ENCODE data around the gene PCDHA8. TPM values are rescaled to one million over a fixed set of nuclear protein-coding genes. Genes with fewer than 3 reads are reported as not detected.
"Not testable (repeated sequence)": the region's sequence is repeated elsewhere in the genome, so short reads cannot be mapped to it uniquely, and the experiment has no call there.

Gene PCDHA8
- polyA plus RNA-seq, 12 donors, result 0.05 to 0.14 (median 0.07) TPM; not detected in 8

DNA sequence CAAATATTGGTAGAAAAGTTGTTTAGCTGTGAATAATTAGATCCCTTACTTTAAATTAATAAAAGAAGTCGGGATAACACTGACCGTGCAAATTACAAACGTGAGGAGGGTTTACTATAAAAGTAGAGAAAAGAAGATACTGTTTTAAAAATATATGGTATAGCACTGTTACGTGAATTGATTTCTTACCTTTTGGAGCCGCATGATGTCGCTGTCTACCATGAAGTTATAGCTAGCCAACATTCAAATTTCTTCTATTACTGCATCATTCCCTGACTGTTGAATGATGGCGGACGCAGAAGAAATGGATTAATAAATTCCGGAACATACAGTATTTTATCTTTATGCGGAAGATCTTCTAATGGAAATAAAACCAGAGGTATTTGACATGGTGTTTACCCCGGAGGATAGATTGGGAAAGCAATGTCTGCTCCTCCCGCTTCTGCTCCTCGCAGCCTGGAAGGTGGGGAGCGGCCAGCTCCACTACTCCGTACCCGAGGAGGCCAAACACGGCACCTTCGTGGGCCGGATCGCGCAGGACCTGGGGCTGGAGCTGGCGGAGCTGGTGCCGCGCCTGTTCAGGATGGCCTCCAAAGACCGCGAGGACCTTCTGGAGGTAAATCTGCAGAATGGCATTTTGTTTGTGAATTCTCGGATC lies 13.2 kb upstream of the PCDHA8 start, which contains the start of gene PCDHA6:
TSS of gene PCDHA6 (plus strand) at position 257 of the 658 bp plus-strand sequence. CDS start at position 389, 132 bp downstream.
- no peak for DNase-seq

DNA sequence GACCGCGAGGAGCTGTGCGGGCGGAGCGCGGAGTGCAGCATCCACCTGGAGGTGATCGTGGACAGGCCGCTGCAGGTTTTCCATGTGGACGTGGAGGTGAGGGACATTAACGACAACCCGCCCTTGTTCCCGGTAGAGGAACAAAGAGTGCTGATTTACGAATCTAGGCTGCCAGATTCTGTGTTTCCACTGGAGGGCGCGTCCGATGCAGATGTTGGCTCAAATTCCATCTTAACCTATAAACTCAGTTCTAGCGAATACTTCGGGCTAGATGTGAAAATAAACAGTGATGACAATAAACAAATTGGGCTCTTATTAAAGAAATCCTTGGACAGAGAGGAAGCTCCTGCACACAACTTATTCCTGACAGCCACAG lies 12.6 kb upstream of the PCDHA8 start:
- DNase-seq, result no peak

DNA sequence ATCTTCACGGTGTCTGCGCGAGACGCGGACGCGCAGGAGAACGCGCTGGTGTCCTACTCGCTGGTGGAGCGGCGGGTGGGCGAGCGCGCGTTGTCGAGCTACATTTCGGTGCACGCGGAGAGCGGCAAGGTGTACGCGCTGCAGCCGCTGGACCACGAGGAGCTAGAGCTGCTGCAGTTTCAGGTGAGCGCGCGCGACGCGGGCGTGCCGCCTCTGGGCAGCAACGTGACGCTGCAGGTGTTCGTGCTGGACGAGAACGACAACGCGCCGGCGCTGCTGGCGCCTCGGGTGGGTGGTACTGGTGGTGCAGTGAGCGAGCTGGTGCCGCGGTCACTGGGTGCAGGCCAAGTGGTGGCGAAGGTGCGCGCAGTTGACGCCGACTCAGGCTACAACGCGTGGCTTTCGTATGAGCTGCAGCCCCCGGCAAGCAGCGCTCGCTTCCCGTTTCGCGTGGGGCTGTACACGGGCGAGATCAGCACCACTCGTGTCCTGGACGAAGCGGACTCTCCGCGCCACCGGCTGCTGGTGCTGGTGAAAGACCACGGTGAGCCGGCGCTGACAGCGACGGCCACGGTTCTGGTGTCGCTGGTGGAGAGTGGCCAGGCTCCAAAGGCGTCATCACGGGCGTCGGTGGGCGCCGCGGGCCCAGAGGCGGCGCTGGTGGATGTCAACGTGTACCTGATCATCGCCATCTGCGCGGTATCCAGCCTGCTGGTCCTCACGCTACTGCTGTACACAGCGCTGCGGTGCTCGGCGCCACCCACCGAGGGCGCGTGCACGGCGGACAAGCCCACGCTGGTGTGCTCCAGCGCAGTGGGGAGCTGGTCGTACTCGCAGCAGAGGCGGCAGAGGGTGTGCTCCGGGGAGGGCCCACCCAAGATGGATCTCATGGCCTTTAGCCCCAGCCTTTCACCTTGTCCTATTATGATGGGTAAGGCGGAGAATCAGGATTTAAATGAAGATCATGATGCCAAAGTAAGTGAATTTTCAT lies 11.2 kb upstream of the PCDHA8 start:
- not testable (repeated sequence) for DNase-seq

DNA sequence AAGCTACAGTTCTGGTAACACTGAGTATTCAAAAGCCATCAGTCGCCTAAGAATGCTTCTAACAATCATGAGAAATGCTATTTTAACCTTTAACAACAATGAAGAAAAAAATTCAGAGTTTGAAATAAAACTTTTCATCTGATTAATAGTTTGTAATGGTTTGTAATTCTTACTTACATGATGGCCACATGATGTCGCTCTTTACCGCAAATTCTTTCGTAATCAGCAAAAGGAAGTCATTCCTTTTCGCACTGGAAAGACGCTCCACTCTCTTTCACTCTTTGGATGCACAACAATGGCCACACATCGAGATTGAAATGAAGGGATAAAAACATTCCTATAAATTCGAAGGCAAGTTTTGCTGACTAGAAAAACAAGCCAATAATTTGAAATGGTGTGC lies 7.0 kb upstream of the PCDHA8 start, which contains the start of gene PCDHA7:
TSS of gene PCDHA7 (plus strand) at position 277 of the 400 bp plus-strand sequence. CDS start at position 392, 115 bp downstream.
- DNase-seq, result no peak

DNA sequence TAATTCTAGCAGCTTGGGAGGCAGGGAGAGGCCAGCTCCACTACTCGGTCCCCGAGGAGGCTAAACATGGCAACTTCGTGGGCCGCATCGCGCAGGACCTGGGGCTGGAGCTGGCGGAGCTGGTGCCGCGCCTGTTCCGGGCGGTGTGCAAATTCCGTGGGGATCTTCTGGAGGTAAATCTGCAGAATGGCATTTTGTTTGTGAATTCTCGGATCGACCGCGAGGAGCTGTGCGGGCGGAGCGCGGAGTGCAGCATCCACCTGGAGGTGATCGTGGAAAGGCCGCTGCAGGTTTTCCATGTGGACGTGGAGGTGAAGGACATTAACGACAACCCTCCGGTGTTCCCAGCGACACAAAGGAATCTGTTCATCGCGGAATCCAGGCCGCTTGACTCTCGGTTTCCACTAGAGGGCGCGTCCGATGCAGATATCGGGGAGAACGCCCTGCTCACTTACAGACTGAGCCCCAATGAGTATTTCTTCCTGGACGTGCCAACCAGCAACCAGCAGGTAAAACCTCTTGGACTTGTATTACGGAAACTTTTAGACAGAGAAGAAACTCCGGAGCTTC lies 6.5 kb upstream of the PCDHA8 start:
- not testable (repeated sequence) for DNase-seq

DNA sequence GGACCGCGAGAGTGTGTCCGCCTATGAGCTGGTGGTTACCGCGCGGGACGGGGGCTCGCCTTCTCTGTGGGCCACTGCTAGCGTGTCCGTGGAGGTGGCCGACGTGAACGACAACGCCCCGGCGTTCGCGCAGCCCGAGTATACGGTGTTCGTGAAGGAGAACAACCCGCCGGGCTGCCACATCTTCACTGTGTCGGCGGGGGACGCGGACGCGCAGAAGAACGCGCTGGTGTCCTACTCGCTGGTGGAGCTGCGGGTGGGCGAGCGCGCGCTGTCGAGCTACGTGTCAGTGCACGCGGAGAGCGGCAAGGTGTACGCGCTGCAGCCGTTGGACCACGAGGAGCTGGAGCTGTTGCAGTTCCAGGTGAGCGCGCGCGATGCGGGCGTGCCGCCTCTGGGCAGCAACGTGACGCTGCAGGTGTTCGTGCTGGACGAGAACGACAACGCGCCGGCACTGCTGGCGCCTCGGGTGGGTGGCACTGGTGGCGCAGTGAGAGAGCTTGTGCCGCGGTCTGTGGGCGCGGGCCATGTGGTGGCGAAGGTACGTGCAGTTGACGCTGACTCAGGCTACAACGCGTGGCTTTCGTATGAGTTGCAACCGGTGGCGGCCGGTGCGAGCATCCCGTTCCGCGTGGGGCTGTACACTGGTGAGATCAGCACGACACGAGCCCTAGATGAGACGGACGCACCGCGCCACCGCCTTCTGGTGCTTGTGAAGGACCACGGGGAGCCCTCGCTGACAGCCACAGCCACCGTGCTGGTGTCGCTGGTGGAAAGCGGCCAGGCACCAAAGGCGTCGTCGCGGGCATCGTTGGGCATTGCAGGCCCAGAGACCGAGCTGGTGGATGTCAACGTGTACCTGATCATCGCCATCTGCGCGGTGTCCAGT lies 5.1 kb upstream of the PCDHA8 start:
- no peak for DNase-seq

DNA sequence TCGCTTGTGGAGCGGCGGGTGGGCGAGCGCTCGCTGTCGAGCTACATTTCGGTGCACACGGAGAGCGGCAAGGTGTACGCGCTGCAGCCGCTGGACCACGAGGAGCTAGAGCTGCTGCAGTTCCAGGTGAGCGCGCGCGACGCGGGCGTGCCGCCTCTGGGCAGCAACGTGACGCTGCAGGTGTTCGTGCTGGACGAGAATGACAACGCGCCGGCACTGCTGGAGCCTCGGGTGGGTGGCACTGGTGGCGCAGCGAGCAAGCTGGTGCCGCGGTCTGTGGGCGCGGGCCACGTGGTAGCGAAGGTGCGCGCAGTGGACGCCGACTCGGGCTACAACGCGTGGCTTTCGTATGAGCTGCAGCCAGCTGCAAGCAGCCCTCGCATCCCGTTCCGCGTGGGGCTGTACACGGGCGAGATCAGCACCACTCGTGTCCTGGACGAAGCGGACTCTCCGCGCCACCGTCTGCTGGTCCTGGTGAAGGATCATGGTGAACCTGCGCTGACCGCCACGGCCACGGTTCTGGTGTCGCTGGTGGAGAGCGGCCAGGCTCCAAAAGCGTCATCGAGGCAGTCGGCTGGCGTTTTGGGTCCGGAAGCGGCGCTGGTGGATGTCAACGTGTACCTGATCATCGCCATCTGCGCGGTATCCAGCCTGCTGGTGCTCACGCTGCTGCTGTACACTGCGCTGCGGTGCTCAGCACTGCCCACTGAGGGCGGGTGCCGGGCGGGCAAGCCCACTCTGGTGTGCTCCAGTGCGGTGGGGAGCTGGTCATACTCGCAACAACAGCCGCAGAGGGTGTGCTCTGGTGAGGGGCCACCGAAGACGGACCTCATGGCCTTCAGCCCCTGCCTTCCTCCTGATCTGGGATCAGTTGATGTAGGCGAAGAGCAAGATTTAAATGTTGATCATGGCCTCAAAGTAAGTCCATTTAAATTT lies 2.1 kb downstream of the PCDHA8 start:
- no peak for DNase-seq

DNA sequence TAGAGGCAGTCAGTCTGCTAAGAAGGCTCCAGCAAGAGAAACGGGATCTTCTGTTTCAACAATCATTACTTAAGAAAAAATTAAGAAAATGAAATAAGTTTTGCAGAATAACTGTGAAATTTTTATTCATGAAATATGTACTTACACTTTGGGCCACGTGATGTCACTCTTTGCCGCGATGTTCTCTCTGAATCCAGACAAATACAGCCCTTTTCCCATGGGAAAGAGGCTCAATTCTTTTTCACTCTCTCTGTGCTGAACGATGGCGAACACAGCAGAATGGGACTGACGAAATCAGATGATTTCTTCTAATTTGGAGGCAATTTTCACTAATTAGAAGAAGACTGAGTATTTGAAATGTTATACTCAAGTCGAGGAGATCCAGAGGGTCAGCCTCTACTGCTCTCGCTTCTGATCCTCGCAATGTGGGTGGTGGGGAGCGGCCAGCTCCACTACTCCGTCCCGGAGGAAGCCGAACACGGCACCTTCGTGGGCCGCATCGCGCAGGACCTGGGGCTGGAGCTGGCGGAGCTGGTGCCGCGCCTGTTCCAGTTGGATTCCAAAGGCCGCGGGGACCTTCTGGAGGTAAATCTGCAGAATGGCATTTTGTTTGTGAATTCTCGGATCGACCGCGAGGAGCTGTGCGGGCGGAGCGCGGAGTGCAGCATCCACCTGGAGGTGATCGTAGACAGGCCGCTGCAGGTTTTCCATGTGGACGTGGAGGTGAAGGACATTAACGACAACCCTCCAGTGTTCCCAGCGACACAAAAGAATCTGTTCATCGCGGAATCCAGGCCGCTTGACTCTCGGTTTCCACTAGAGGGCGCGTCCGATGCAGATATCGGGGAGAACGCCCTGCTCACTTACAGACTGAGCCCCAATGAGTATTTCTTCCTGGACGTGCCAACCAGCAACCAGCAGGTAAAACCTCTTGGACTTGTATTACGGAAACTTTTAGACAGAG lies 7.4 kb downstream of the PCDHA8 start, which contains the start of gene PCDHA9:
TSS of gene PCDHA9 (plus strand) at position 244 of the 964 bp plus-strand sequence. CDS start at position 358, 114 bp downstream.
- DNase-seq, result not testable (repeated sequence)

DNA sequence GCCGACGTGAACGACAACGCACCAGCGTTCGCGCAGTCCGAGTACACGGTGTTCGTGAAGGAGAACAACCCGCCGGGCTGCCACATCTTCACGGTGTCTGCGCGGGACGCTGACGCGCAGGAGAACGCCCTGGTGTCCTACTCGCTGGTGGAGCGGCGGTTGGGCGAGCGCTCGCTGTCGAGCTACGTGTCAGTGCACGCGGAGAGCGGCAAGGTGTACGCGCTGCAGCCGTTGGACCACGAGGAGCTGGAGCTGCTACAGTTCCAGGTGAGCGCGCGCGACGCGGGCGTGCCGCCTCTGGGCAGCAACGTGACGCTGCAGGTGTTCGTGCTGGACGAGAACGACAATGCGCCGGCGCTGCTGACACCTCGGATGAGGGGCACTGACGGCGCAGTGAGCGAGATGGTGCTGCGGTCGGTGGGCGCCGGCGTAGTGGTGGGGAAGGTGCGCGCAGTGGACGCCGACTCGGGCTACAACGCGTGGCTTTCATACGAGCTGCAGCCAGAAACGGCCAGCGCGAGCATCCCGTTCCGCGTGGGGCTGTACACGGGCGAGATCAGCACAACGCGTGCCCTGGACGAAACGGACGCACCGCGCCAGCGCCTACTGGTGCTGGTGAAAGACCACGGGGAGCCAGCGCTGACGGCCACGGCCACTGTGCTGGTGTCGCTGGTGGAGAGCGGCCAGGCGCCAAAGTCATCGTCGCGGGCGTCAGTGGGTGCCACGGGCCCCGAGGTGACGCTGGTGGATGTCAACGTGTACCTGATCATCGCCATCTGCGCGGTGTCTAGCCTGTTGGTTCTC lies 9.0 kb downstream of the PCDHA8 start:
- not testable (repeated sequence) for DNase-seq

DNA sequence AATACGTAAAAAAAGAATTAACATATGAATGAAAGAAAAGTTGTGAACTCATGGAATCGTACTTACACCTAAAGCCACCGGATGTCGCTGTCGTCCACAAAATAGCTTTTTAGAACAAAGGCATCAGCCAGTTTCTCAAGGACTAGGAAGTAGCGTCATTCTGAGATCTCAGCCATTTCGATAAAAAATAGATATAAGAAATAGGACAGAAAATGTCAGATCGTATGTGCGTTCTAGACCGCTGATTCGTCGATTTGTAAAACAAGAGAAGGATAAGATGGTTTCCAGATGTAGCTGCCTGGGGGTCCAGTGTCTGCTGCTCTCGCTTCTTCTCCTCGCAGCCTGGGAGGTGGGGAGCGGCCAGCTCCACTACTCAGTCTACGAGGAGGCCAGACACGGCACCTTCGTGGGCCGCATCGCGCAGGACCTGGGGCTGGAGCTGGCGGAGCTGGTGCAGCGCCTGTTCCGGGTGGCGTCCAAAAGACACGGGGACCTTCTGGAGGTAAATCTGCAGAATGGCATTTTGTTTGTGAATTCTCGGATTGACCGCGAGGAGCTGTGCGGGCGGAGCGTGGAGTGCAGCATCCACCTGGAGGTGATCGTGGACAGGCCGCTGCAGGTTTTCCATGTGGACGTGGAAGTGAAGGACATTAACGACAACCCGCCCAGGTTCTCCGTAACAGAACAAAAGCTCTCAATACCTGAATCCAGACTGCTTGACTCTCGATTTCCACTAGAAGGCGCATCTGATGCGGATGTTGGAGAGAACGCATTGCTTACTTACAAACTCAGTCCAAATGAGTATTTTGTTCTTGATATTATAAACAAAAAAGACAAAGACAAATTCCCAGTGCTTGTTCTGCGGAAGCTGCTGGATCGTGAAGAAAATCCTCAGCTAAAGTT lies 15.0 kb downstream of the PCDHA8 start, which contains the start of gene PCDHA10:
TSS of gene PCDHA10 (plus strand) at position 126 of the 903 bp plus-strand sequence. CDS start at position 278, 152 bp downstream.
- no peak for DNase-seq

DNA sequence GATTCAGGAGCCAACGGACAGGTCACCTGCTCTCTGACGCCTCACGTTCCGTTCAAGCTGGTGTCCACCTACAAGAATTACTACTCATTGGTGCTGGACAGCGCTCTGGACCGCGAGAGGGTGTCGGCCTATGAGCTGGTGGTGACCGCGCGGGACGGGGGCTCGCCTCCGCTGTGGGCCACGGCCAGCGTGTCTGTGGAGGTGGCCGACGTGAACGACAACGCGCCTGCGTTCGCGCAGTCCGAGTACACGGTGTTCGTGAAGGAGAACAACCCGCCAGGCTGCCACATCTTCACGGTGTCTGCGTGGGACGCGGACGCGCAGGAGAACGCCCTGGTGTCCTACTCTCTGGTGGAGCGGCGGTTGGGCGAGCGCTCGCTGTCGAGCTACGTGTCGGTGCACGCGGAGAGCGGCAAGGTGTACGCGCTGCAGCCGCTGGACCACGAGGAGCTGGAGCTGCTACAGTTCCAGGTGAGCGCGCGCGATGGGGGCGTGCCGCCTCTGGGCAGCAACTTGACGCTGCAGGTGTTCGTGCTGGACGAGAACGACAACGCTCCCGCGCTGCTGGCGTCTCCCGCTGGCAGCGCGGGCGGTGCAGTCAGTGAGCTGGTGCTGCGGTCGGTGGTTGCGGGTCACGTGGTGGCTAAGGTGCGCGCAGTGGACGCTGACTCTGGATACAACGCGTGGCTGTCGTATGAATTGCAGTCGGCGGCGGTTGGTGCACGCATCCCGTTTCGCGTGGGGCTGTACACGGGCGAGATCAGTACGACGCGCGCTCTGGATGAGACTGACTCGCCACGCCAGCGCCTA lies 16.4 kb downstream of the PCDHA8 start:
- DNase-seq, result no peak

DNA sequence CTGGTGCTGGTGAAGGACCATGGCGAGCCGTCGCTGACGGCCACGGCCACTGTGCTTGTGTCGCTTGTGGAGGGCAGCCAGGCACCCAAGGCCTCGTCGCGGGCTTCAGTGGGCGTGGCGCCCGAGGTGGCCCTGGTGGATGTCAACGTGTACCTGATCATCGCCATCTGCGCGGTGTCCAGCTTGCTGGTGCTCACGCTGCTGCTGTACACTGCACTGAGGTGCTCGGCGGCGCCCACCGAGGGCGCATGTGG lies 16.9 kb downstream of the PCDHA8 start:
- DNase-seq, result no peak

DNA sequence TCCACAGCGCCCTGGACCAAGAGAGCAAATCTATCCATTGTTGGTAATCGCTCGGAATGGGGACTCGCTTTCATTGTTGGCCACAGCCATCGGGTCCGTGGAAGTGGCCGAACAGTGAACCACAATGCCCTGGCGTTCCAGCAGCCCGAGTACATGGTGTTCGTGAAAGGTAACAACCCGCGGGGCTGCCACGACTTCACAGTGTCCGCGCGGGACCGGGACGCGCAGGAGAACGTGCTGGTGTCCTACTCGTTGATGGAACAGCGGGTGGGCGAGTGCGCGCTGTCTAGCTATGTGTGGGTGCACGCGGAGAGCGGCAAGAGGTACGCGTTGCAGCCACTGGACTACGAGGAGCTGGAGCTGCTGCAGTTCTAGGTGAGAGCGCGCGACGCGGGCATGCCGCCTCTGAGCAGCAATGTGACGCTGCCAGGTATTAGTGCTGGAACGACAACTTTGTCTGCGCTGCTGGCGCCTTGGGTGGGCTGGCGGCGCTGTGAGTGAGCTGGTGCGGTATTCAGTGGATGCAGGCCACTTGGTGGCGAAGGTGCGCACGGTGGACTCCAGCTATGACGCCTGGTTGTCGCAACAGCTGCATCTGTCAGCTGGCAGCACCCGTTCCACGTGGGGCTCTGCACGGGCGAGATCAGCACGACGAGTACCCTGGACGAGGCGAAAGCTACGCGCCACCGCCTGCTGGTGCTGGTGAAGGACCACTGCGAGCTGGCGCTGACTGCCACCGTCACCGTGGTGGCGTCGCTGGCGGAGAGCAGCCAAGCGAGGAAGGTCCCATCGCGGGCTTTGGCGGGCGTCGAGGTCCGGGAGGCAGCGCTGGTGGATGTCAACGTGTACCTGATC lies 21.7 kb downstream of the PCDHA8 start:
- no peak for DNase-seq

DNA sequence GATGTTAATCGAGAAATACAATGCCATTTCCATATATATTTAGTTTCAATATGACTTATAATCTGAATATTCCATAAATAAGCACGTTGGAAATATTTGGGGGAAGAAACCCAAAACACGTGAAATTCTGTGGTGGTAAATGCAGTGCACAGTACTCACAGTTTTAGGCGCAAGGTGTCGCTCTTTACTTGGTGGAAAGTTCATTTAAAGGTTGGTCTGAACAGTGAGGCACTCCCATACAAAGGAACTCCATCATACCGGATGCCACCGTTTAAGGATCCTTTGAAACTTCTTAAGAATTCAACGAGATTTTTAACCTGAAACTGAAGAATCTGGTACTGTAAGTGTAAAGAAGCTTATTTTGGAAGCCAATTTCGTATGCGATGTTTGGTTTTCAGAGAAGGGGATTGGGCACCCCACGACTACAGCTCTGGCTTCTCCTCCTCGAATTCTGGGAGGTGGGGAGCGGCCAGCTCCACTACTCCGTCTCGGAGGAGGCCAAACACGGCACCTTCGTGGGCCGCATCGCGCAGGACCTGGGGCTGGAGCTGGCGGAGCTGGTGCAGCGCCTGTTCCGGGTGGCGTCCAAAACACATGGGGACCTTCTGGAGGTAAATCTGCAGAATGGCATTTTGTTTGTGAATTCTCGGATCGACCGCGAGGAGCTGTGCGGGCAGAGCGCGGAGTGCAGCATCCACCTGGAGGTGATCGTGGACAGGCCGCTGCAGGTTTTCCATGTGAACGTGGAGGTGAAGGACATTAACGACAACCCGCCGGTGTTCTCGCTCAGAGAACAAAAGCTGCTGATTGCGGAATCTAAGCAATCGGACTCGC lies 28.0 kb downstream of the PCDHA8 start, which contains the start of gene PCDHA11:
TSS of gene PCDHA11 (plus strand) at position 237 of the 834 bp plus-strand sequence. CDS start at position 384, 147 bp downstream.
- no peak for DNase-seq
